ENCODE results near the gene TCF19. TPM values are rescaled to one million over a fixed set of nuclear protein-coding genes. Genes with fewer than 3 reads are reported as not detected.
A peak's percentile ranks its signal among the peaks of the same experiment; 100 is the strongest.

TCF19 gene
- total and polyA plus RNA-seq, 2 donors (not counting 3 experiments of a cell fraction or from before 2014, with no cell fraction given), result 13.9 to 31.7 TPM

DNA sequence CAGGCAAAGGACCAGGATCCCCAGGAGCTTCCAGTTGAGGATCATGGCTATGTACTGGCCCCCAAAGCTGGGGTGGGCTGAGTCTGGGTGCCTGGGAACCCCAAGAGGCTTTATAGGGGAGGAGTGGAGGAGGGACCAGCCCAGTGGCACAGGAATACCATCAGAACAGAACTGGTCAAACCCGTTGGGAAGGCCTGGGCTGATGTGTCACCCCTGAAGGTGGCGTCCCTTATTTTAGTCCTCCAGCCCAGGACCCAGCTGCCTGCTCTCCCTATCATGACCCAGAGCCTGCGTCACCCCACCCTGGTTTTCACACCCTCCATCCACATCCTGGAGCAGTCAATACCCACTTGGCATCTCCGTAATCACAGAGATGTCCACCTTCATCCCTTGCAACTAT lies 19.4 kb upstream of the TCF19 start, which contains the start of gene PSORS1C2:
Gene PSORS1C2 (minus strand): TSS at position 85 of the 400 bp plus-strand sequence. CDS start 40 bp downstream, at position 45.
- Histone ChIP-seq H3K4me1 (ENCODE audit: control insufficient read depth, extremely low read depth, insufficient read depth, low read length) (peaks cover 8% of the 10 kb centered on the region), H3K36me3 (ENCODE audit: control insufficient read depth in 2 of 2, extremely low read depth in 1 of 2, insufficient read depth in 2 of 2, low read length in 2 of 2) (peaks cover 0 to 8% of the 10 kb centered on the region in 2 experiments), H3K9me1 (replicated peaks; ENCODE audit: control insufficient read depth, extremely low read depth, insufficient read depth, low read length) (no peaks in the 10 kb centered on the region), H3K79me2 (ENCODE audit: control insufficient read depth, insufficient read depth, low read length) (no peaks in the 10 kb centered on the region), H2AFZ (ENCODE audit: low read depth, low read length) (peak within 1 kb of the TSS; percentile 50), H3K27me3 (ENCODE audit: control insufficient read depth in 2 of 2, insufficient read depth in 2 of 2, low read length in 2 of 2) (no peaks in the 10 kb centered on the region), H3K4me3 (replicated peaks in 1 of 3; ENCODE audit: insufficient read depth in 1 of 3, low read depth in 1 of 3, low read length in 3 of 3) (no peak within 1 kb of the TSS), H3K9me3 (replicated peaks; ENCODE audit: control insufficient read depth, insufficient read depth, low read length) (no peaks in the 10 kb centered on the region), H3K4me2 (ENCODE audit: insufficient read depth, low read length) (no peak within 1 kb of the TSS), H4K20me1 (replicated peaks; ENCODE audit: control insufficient read depth, extremely low read depth, insufficient read depth, low read length) (no peaks in the 10 kb centered on the region), H3K9ac (replicated peaks; ENCODE audit: extremely low read depth, insufficient read depth, low read length) (no peak within 1 kb of the TSS), H3K27ac (ENCODE audit: insufficient read depth, low read depth, low read length) (no peak within 1 kb of the TSS)
- intact Hi-C loops (cut with micrococcal nuclease) (loop anchor here (5.0 kb wide), 1 partner anchor 303 kb away; no protein-coding TSS in a partner anchor), dilution Hi-C loops (cut with MboI; ENCODE audit: extremely low pct_ligation_motif_present, low sequenced_read_pairs) (no loop called here)
- POLR2A ChIA-PET, result no interaction called here
- no peak for FAIRE-seq
- CTCF ChIA-PET, result interaction anchor here (0.9 to 6.2 kb wide), 8 partner anchors 9 to 685 kb away, joined by 3 to 174 read pairs (median 10); partner anchors contain the start of gene TCF19
- BruUV-seq (replicated peaks), result no TSS peak
- TF ChIP-seq, protein P1, sequence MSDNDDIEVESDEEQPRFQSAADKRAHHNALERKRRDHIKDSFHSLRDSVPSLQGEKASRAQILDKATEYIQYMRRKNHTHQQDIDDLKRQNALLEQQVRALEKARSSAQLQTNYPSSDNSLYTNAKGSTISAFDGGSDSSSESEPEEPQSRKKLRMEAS (IDR thresholded peaks at IDR 0.05; ENCODE audit: insufficient read depth, insufficient read length), result no peak
- TF ChIP-seq POLR2AphosphoS5 (IDR thresholded peaks at IDR 0.05; ENCODE audit: insufficient read depth, low read depth, low read length) (no peak), FOS (IDR thresholded peaks at IDR 0.05; ENCODE audit: borderline replicate concordance, insufficient read depth, low read length) (no peak), POLR2A (IDR thresholded peaks at IDR 0.05; ENCODE audit: low read depth, low read length) (no peak), MYC (IDR thresholded peaks at IDR 0.05; ENCODE audit: low read depth, low read length) (no peak), EZH2 (IDR thresholded peaks at IDR 0.05; ENCODE audit: borderline replicate concordance, low read depth, low read length, severe bottlenecking) (no peak), GATA2 (IDR thresholded peaks at IDR 0.05; ENCODE audit: insufficient read depth, insufficient read length, low read depth, low read length) (no peak)
- TF ChIP-seq, protein P2, sequence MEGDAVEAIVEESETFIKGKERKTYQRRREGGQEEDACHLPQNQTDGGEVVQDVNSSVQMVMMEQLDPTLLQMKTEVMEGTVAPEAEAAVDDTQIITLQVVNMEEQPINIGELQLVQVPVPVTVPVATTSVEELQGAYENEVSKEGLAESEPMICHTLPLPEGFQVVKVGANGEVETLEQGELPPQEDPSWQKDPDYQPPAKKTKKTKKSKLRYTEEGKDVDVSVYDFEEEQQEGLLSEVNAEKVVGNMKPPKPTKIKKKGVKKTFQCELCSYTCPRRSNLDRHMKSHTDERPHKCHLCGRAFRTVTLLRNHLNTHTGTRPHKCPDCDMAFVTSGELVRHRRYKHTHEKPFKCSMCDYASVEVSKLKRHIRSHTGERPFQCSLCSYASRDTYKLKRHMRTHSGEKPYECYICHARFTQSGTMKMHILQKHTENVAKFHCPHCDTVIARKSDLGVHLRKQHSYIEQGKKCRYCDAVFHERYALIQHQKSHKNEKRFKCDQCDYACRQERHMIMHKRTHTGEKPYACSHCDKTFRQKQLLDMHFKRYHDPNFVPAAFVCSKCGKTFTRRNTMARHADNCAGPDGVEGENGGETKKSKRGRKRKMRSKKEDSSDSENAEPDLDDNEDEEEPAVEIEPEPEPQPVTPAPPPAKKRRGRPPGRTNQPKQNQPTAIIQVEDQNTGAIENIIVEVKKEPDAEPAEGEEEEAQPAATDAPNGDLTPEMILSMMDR (IDR thresholded peaks at IDR 0.05; ENCODE audit: extremely low read depth in 1 of 2, insufficient read depth in 1 of 2, low read depth in 1 of 2, low read length in 2 of 2), result no peak
- DNase-seq (ENCODE audit: low read depth, low spot score), result no peak

Measured in endothelial cell of umbilical vein (primary cell).